Measurements from ENCODE around the gene MAPKAPK2. TPM values are rescaled to one million over a fixed set of nuclear protein-coding genes. Genes with fewer than 3 reads are reported as not detected.

MAPKAPK2 gene
- total RNA-seq, 1 experiment from 2014 or later, result 54.9 TPM

DNA sequence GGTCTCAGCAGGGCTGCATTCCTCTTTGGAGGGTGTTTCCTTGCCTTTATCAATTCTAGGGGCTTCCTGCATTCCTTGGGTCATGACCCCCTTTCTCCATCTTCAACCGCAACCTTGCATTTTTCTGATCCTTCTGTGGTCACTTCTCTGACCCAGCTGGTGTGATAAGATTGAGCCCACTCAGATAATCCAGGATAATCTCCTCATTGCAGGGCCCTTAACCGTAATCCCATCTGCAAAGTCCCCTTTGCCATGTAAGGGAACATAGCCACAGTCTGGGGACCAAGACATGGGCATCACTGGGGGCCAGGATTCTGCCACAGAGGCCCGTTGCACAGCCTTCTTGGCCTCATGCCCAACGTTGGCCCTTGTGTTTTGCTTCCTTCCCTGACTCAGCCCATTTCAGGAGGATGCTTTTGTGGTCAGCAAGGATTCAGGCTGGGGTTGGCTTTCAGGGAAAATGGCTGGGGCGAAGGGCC lies 50.9 kb downstream of the MAPKAPK2 start (continued):
- TF ChIP-seq NFYB (CRISPR knock-in tag; conservative IDR thresholded peaks at IDR 0.05; ENCODE audit: low read depth), result no peak
- TF ChIP-seq, protein P1, sequence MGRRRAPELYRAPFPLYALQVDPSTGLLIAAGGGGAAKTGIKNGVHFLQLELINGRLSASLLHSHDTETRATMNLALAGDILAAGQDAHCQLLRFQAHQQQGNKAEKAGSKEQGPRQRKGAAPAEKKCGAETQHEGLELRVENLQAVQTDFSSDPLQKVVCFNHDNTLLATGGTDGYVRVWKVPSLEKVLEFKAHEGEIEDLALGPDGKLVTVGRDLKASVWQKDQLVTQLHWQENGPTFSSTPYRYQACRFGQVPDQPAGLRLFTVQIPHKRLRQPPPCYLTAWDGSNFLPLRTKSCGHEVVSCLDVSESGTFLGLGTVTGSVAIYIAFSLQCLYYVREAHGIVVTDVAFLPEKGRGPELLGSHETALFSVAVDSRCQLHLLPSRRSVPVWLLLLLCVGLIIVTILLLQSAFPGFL (CRISPR knock-in tag; IDR thresholded peaks at IDR 0.05; ENCODE audit: borderline replicate concordance), result no peak
- TF ChIP-seq FOXK1 (CRISPR knock-in tag; IDR thresholded peaks at IDR 0.05), result no peak
- TF ChIP-seq, protein P2, sequence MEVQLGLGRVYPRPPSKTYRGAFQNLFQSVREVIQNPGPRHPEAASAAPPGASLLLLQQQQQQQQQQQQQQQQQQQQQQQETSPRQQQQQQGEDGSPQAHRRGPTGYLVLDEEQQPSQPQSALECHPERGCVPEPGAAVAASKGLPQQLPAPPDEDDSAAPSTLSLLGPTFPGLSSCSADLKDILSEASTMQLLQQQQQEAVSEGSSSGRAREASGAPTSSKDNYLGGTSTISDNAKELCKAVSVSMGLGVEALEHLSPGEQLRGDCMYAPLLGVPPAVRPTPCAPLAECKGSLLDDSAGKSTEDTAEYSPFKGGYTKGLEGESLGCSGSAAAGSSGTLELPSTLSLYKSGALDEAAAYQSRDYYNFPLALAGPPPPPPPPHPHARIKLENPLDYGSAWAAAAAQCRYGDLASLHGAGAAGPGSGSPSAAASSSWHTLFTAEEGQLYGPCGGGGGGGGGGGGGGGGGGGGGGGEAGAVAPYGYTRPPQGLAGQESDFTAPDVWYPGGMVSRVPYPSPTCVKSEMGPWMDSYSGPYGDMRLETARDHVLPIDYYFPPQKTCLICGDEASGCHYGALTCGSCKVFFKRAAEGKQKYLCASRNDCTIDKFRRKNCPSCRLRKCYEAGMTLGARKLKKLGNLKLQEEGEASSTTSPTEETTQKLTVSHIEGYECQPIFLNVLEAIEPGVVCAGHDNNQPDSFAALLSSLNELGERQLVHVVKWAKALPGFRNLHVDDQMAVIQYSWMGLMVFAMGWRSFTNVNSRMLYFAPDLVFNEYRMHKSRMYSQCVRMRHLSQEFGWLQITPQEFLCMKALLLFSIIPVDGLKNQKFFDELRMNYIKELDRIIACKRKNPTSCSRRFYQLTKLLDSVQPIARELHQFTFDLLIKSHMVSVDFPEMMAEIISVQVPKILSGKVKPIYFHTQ (CRISPR knock-in tag; IDR thresholded peaks at IDR 0.05), result no peak
- TF ChIP-seq, protein P3, sequence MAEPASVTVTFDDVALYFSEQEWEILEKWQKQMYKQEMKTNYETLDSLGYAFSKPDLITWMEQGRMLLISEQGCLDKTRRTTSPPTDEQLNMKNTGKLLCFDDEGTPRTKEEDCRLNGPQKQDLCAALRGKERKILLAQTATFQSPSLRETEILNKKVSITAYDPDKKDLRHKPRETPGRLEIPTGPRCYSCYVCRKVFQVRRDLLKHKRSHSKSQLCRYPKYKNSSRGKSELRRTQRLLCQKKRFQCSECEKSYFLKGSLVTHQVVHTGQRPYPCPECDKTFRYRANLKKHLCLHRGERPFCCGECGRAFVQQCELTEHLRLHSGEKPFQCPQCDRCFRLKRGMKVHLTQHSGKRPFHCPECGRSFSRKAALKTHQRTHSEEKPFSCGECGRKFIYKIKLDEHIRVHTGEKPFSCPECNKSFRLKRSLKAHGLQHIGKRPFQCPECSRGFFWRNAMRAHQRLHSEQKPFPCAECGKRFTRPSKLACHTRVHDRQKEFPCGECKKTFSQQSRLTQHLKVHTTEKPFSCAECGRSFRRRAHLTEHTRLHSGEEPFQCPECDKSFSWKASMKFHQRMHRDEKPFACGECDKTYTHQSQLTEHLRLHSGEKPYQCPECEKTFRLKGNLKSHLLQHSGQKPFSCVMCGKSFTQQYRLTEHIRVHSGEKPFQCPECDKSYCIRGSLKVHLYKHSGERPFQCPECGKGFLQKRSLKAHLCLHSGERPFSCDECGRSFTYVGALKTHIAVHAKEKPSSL (CRISPR knock-in tag; conservative IDR thresholded peaks at IDR 0.05), result no peak

DNA sequence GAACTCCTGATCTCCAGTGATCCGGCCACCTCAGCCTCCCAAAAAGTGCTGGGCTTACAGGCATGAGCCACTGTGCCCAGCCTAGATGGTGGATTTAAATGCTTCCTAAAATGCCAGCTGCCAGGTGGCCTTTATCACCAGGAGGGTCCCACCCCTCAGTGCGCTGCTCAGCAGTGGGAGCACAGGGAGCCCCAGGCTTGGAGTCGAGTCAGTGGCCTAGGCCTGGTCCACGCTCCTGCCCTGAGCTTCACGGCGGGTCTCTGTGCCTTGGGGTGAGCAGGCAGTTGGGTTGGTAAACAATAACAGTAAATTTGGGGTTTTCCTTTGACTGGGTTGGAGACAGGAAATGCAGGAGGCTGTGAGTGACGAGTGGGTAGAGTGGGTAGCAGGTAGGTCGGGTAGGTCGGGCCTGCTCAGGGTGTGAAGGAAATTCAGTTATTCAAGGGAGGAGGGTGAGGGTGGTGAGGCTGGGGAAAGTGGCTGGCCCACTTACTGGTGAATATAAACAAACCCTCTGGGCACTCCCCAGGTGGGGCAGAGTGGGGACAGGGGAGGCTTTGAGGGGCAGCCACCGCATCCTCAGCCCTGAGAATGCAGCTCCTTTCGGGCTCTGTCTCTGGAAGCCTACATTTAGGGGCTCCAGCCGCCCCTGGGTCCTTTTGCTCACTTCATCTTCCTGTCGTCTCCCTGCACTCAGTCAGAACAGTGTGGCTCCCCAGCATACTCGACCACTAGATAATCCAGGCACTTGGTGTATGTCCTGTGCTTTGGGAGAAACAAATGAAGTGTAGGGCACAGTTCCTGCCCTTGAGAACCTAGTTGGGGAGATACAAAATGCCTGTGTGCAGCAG lies 52.4 kb downstream of the MAPKAPK2 start:
- Mint-ChIP-seq H3K27ac (no peak overlapping the region; the same call in 1 of the 2 replicates), H3K27me3 (ENCODE audit: low read depth) (no peaks in the 10 kb centered on the region; the same call in 1 of the 2 replicates), H3K4me3 (no peak overlapping the region), H3K9me3 (no peaks in the 10 kb centered on the region), H3K4me1 (peaks cover 14% of the 10 kb centered on the region), H3K36me3 (peaks cover 6% of the 10 kb centered on the region)
- ATAC-seq (no peak), DNase-seq (ENCODE audit: low spot score) (no peak)
- ChIA-PET POLR2A (no interaction called here), CTCF (interaction anchor here (0.9 to 2.9 kb wide), 4 partner anchors 11 to 176 kb away, joined by 4 to 35 read pairs (median 6); no protein-coding TSS in a partner anchor)
- TF ChIP-seq, protein P4, sequence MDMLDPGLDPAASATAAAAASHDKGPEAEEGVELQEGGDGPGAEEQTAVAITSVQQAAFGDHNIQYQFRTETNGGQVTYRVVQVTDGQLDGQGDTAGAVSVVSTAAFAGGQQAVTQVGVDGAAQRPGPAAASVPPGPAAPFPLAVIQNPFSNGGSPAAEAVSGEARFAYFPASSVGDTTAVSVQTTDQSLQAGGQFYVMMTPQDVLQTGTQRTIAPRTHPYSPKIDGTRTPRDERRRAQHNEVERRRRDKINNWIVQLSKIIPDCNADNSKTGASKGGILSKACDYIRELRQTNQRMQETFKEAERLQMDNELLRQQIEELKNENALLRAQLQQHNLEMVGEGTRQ (CRISPR knock-in tag; IDR thresholded peaks at IDR 0.05), result no peak
- TF ChIP-seq ZNF232 (CRISPR knock-in tag; IDR thresholded peaks at IDR 0.05) (no peak), SOX15 (CRISPR knock-in tag; IDR thresholded peaks at IDR 0.05) (no peak), ZNF671 (CRISPR knock-in tag; IDR thresholded peaks at IDR 0.05) (no peak), NR3C1 (CRISPR knock-in tag; conservative IDR thresholded peaks at IDR 0.05; ENCODE audit: low read depth) (no peak), NFE2L1 (CRISPR knock-in tag; IDR thresholded peaks at IDR 0.05) (no peak), HMGA2 (CRISPR knock-in tag; IDR thresholded peaks at IDR 0.05) (no peak), ESRRA (CRISPR knock-in tag; IDR thresholded peaks at IDR 0.05; ENCODE audit: borderline replicate concordance) (no peak), ETV6 (CRISPR knock-in tag; IDR thresholded peaks at IDR 0.05) (no peak), NR2C2 (CRISPR knock-in tag; IDR thresholded peaks at IDR 0.05) (no peak), CREM (CRISPR knock-in tag; IDR thresholded peaks at IDR 0.05) (no peak), OVOL2 (CRISPR knock-in tag; IDR thresholded peaks at IDR 0.05; ENCODE audit: borderline replicate concordance) (no peak), FOXK1 (CRISPR knock-in tag; IDR thresholded peaks at IDR 0.05) (no peak)
- TF ChIP-seq, protein P5, sequence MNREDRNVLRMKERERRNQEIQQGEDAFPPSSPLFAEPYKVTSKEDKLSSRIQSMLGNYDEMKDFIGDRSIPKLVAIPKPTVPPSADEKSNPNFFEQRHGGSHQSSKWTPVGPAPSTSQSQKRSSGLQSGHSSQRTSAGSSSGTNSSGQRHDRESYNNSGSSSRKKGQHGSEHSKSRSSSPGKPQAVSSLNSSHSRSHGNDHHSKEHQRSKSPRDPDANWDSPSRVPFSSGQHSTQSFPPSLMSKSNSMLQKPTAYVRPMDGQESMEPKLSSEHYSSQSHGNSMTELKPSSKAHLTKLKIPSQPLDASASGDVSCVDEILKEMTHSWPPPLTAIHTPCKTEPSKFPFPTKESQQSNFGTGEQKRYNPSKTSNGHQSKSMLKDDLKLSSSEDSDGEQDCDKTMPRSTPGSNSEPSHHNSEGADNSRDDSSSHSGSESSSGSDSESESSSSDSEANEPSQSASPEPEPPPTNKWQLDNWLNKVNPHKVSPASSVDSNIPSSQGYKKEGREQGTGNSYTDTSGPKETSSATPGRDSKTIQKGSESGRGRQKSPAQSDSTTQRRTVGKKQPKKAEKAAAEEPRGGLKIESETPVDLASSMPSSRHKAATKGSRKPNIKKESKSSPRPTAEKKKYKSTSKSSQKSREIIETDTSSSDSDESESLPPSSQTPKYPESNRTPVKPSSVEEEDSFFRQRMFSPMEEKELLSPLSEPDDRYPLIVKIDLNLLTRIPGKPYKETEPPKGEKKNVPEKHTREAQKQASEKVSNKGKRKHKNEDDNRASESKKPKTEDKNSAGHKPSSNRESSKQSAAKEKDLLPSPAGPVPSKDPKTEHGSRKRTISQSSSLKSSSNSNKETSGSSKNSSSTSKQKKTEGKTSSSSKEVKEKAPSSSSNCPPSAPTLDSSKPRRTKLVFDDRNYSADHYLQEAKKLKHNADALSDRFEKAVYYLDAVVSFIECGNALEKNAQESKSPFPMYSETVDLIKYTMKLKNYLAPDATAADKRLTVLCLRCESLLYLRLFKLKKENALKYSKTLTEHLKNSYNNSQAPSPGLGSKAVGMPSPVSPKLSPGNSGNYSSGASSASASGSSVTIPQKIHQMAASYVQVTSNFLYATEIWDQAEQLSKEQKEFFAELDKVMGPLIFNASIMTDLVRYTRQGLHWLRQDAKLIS (CRISPR knock-in tag; IDR thresholded peaks at IDR 0.05; ENCODE audit: borderline replicate concordance), result no peak
- TF ChIP-seq, protein P6, sequence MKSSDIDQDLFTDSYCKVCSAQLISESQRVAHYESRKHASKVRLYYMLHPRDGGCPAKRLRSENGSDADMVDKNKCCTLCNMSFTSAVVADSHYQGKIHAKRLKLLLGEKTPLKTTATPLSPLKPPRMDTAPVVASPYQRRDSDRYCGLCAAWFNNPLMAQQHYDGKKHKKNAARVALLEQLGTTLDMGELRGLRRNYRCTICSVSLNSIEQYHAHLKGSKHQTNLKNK (CRISPR knock-in tag; IDR thresholded peaks at IDR 0.05), result no peak
- TF ChIP-seq, protein P7, sequence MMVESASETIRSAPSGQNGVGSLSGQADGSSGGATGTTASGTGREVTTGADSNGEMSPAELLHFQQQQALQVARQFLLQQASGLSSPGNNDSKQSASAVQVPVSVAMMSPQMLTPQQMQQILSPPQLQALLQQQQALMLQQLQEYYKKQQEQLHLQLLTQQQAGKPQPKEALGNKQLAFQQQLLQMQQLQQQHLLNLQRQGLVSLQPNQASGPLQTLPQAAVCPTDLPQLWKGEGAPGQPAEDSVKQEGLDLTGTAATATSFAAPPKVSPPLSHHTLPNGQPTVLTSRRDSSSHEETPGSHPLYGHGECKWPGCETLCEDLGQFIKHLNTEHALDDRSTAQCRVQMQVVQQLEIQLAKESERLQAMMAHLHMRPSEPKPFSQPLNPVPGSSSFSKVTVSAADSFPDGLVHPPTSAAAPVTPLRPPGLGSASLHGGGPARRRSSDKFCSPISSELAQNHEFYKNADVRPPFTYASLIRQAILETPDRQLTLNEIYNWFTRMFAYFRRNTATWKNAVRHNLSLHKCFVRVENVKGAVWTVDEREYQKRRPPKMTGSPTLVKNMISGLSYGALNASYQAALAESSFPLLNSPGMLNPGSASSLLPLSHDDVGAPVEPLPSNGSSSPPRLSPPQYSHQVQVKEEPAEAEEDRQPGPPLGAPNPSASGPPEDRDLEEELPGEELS (CRISPR knock-in tag; IDR thresholded peaks at IDR 0.05), result no peak
- TF ChIP-seq, protein P8, sequence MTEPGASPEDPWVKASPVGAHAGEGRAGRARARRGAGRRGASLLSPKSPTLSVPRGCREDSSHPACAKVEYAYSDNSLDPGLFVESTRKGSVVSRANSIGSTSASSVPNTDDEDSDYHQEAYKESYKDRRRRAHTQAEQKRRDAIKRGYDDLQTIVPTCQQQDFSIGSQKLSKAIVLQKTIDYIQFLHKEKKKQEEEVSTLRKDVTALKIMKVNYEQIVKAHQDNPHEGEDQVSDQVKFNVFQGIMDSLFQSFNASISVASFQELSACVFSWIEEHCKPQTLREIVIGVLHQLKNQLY (CRISPR knock-in tag; IDR thresholded peaks at IDR 0.05), result no peak
